H1 (cell line): Measurements from ENCODE around the gene FBN1. TPM values are rescaled to one million over a fixed set of nuclear protein-coding genes. Genes with fewer than 3 reads are reported as not detected.

Source experiments
- ATF3 ChIP-seq: IDR thresholded peaks from 2 replicates; pipeline ENCODE4 v1.6.1; 2011; ENCODE audit warnings: low read depth, mild to moderate bottlenecking, low read length; ENCODE audit not compliant: insufficient read depth
- EP300 ChIP-seq, 2 experiments: IDR thresholded peaks; 1 replicate in 1 of 2; 2 replicates in 1 of 2; pipeline ENCODE4 v1.6.1; 2011 to 2012; ENCODE audit warnings: low read depth in 2 of 2, low read length in 2 of 2, mild to moderate bottlenecking in 2 of 2, borderline replicate concordance in 1 of 2, inconsistent platforms in 1 of 2, moderate library complexity in 1 of 2
- KDM4A ChIP-seq: IDR thresholded peaks from one replicate; pipeline ENCODE4 v1.7.1; 2012; ENCODE audit warnings: low read depth, mild to moderate bottlenecking, moderate library complexity, low read length, inconsistent platforms; ENCODE audit not compliant: severe bottlenecking
- MAFK ChIP-seq: IDR thresholded peaks from 2 replicates; pipeline ENCODE4 v1.6.1; 2012; ENCODE audit warnings: low read depth, mild to moderate bottlenecking, improper control_type of control experiment, low read length
- PHF8 ChIP-seq: fragments of 200-600 bp; sonication (generic); conservative IDR thresholded peaks from 2 replicates; pipeline ENCODE4 v1.7.1; 2012; ENCODE audit warnings: low read depth, mild to moderate bottlenecking, inconsistent platforms, low read length, moderate library complexity
- TAF7 ChIP-seq: optimal IDR thresholded peaks from 2 replicates; pipeline ENCODE3; 2011; ENCODE audit warnings: low read depth, mild to moderate bottlenecking, inconsistent platforms, low read length, moderate library complexity, borderline replicate concordance
- TCF12 ChIP-seq: IDR thresholded peaks from 2 replicates; pipeline ENCODE4 v1.6.1; 2011; ENCODE audit warnings: low read depth, mild to moderate bottlenecking, low read length
- TEAD4 ChIP-seq: IDR thresholded peaks from 2 replicates; pipeline ENCODE4 v1.6.1; 2012; ENCODE audit warnings: low read depth, low read length, inconsistent platforms, mixed read lengths
- polyA plus RNA-seq, 7 experiments: library from polyadenylated mRNA; depleted of rRNA in 3 of 7; stranded (reverse) in 5 of 7; unstranded in 2 of 7; fragments of >200 nt in 5 of 7; fragments of 200-250 nt in 2 of 7; gene quantifications; 1 replicate in 5 of 7; 2 replicates in 1 of 7; 4 replicates in 1 of 7; pipeline versions ENCODE4 v1.2.1 to v1.2.3, GENCODE V29; 2011 to 2013; ENCODE audit warnings: missing spikeins in 2 of 7, mixed read lengths in 2 of 7
- total RNA-seq: library from RNA; stranded (reverse); fragmentation: NEBNext Ultra II Directional; extraction: Animal tissue kit (Norgen Biotek cat#: 25700); gene quantifications from 2 replicates; pipeline ENCODE4 v1.2.1, GENCODE V29; 2021
- TF ChIP-seq, protein P1 (sequence below): fragments of 300-600 bp; sonication (generic); IDR thresholded peaks from 2 replicates; pipeline ENCODE4 v1.7.1; 2012; ENCODE audit warnings: low read length, moderate library complexity, mild to moderate bottlenecking, inconsistent platforms; ENCODE audit not compliant: insufficient replicate concordance
- TF ChIP-seq, protein P2 (sequence below): IDR thresholded peaks from 2 replicates; pipeline ENCODE4 v1.6.1; 2012; ENCODE audit warnings: inconsistent platforms

FBN1 gene
- total and polyA plus RNA-seq, 2 of the 8 experiments (the other 6 are each of a cell fraction or from before 2014, with no cell fraction given): 3.0 to 4.0 TPM

DNA sequence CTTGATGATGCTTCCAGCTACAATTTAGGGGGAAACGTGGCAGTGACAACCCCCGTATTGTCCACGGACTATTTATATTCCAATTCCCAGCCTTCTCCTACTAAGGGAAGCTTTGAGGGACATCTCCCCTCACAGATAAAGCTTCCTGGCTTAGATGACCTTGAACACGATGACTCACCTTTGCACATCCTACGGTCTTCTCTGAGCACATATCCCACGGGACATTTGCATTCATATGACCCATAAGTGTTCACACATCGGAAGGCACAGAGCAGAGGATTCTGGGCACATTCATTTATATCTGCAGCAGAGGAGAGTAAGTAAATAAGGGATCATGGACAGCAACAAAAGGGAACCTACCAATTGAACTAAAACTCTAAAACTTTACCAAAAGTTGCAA, 212.8 kb downstream of the FBN1 start (continued):
- TF ChIP-seq, protein P1, sequence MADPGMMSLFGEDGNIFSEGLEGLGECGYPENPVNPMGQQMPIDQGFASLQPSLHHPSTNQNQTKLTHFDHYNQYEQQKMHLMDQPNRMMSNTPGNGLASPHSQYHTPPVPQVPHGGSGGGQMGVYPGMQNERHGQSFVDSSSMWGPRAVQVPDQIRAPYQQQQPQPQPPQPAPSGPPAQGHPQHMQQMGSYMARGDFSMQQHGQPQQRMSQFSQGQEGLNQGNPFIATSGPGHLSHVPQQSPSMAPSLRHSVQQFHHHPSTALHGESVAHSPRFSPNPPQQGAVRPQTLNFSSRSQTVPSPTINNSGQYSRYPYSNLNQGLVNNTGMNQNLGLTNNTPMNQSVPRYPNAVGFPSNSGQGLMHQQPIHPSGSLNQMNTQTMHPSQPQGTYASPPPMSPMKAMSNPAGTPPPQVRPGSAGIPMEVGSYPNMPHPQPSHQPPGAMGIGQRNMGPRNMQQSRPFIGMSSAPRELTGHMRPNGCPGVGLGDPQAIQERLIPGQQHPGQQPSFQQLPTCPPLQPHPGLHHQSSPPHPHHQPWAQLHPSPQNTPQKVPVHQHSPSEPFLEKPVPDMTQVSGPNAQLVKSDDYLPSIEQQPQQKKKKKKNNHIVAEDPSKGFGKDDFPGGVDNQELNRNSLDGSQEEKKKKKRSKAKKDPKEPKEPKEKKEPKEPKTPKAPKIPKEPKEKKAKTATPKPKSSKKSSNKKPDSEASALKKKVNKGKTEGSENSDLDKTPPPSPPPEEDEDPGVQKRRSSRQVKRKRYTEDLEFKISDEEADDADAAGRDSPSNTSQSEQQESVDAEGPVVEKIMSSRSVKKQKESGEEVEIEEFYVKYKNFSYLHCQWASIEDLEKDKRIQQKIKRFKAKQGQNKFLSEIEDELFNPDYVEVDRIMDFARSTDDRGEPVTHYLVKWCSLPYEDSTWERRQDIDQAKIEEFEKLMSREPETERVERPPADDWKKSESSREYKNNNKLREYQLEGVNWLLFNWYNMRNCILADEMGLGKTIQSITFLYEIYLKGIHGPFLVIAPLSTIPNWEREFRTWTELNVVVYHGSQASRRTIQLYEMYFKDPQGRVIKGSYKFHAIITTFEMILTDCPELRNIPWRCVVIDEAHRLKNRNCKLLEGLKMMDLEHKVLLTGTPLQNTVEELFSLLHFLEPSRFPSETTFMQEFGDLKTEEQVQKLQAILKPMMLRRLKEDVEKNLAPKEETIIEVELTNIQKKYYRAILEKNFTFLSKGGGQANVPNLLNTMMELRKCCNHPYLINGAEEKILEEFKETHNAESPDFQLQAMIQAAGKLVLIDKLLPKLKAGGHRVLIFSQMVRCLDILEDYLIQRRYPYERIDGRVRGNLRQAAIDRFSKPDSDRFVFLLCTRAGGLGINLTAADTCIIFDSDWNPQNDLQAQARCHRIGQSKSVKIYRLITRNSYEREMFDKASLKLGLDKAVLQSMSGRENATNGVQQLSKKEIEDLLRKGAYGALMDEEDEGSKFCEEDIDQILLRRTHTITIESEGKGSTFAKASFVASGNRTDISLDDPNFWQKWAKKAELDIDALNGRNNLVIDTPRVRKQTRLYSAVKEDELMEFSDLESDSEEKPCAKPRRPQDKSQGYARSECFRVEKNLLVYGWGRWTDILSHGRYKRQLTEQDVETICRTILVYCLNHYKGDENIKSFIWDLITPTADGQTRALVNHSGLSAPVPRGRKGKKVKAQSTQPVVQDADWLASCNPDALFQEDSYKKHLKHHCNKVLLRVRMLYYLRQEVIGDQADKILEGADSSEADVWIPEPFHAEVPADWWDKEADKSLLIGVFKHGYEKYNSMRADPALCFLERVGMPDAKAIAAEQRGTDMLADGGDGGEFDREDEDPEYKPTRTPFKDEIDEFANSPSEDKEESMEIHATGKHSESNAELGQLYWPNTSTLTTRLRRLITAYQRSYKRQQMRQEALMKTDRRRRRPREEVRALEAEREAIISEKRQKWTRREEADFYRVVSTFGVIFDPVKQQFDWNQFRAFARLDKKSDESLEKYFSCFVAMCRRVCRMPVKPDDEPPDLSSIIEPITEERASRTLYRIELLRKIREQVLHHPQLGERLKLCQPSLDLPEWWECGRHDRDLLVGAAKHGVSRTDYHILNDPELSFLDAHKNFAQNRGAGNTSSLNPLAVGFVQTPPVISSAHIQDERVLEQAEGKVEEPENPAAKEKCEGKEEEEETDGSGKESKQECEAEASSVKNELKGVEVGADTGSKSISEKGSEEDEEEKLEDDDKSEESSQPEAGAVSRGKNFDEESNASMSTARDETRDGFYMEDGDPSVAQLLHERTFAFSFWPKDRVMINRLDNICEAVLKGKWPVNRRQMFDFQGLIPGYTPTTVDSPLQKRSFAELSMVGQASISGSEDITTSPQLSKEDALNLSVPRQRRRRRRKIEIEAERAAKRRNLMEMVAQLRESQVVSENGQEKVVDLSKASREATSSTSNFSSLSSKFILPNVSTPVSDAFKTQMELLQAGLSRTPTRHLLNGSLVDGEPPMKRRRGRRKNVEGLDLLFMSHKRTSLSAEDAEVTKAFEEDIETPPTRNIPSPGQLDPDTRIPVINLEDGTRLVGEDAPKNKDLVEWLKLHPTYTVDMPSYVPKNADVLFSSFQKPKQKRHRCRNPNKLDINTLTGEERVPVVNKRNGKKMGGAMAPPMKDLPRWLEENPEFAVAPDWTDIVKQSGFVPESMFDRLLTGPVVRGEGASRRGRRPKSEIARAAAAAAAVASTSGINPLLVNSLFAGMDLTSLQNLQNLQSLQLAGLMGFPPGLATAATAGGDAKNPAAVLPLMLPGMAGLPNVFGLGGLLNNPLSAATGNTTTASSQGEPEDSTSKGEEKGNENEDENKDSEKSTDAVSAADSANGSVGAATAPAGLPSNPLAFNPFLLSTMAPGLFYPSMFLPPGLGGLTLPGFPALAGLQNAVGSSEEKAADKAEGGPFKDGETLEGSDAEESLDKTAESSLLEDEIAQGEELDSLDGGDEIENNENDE: no peak
- no peak for TF ChIP-seq TAF7
- TF ChIP-seq ATF3: no peak
- TF ChIP-seq, protein P2, sequence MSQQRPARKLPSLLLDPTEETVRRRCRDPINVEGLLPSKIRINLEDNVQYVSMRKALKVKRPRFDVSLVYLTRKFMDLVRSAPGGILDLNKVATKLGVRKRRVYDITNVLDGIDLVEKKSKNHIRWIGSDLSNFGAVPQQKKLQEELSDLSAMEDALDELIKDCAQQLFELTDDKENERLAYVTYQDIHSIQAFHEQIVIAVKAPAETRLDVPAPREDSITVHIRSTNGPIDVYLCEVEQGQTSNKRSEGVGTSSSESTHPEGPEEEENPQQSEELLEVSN: no peak
- TF ChIP-seq TEAD4: no peak
- no peak for TF ChIP-seq PHF8
- no peak for TF ChIP-seq KDM4A
- no peak for TF ChIP-seq TCF12
- TF ChIP-seq EP300 (IDR thresholded peaks at IDR 0.05; ENCODE audit: borderline replicate concordance in 1 of 2, low read depth in 2 of 2, low read length in 2 of 2): no peak
- TF ChIP-seq MAFK: no peak
